Endodermal cell (in vitro differentiated cells): Measurements from ENCODE around the gene MSI1. TPM values are rescaled to one million over a fixed set of nuclear protein-coding genes. Genes with fewer than 3 reads are reported as not detected.

Source experiments
- DNase-seq: peaks from one replicate; pipeline ENCODE4 v3.0.0-alpha.2; 2017
- H3K27ac ChIP-seq: 2 replicates; pipeline ENCODE4 v1.5.1; 2013; ENCODE audit warnings: mild to moderate bottlenecking, low read depth, low read length, moderate library complexity
- H3K27me3 ChIP-seq: 2 replicates; pipeline ENCODE4 v1.6.1; 2013; ENCODE audit warnings: mild to moderate bottlenecking, low read length, moderate library complexity; ENCODE audit not compliant: insufficient read depth, control insufficient read depth, poor library complexity, severe bottlenecking
- H3K36me3 ChIP-seq: 2 replicates; pipeline ENCODE4 v1.7.0; 2013; ENCODE audit warnings: mild to moderate bottlenecking, low read length, moderate library complexity; ENCODE audit not compliant: control insufficient read depth, insufficient read depth
- H3K4me1 ChIP-seq: one replicate; pipeline ENCODE4 v1.7.0; 2013; ENCODE audit warnings: low read length; ENCODE audit not compliant: control insufficient read depth, insufficient read depth
- H3K4me3 ChIP-seq: 2 replicates; pipeline ENCODE4 v1.5.1; 2013; ENCODE audit warnings: mild to moderate bottlenecking, low read length, moderate library complexity
- H3K9ac ChIP-seq: 2 replicates; pipeline ENCODE4 v1.6.1; 2013; ENCODE audit warnings: mild to moderate bottlenecking, low read length, moderate library complexity; ENCODE audit not compliant: poor library complexity, severe bottlenecking; ENCODE audit errors: extremely low read depth
- H3K9me3 ChIP-seq: 2 replicates; pipeline ENCODE4 v1.6.1; 2013; ENCODE audit warnings: mild to moderate bottlenecking, low read length, moderate library complexity; ENCODE audit not compliant: control insufficient read depth
- H3K27ac Mint-ChIP-seq: 2 replicates; pipeline ENCODE4 v1.8.0; 2020; ENCODE audit warnings: mixed read lengths
- H3K27me3 Mint-ChIP-seq: 2 replicates; pipeline ENCODE4 v1.8.0; 2021; ENCODE audit warnings: mild to moderate bottlenecking, mixed read lengths; ENCODE audit not compliant: insufficient read depth
- H3K36me3 Mint-ChIP-seq: 2 replicates; pipeline ENCODE4 v1.8.0; 2020; ENCODE audit warnings: low read depth, mixed read lengths
- H3K4me1 Mint-ChIP-seq: 2 replicates; pipeline ENCODE4 v1.8.0; 2020; ENCODE audit warnings: mixed read lengths
- H3K4me3 Mint-ChIP-seq: 2 replicates; pipeline ENCODE4 v1.8.0; 2020; ENCODE audit warnings: mild to moderate bottlenecking, moderate library complexity, mixed read lengths
- H3K9me3 Mint-ChIP-seq: 2 replicates; pipeline ENCODE4 v1.8.0; 2020; ENCODE audit warnings: mild to moderate bottlenecking, mixed read lengths
- WGBS, 2 experiments: methylation state at CpG; one replicate each; pipeline versions ENCODE4 v1.1.5 to v1.1.7; 2013; ENCODE audit warnings: missing lambda C conversion rate in 2 of 2, mixed read lengths in 1 of 2; ENCODE audit not compliant: insufficient coverage in 1 of 2, insufficient read length in 1 of 2; 5-methylcytosine and 5-hydroxymethylcytosine counted together
- total RNA-seq, 2 donors: library from RNA; stranded (reverse); fragmentation: NEBNext Ultra II Directional in 1 of 2; extraction: Animal tissue kit (Norgen Biotek cat#: 25700) in 1 of 2; gene quantifications; 2 replicates in 1 of 2; 3 replicates in 1 of 2; pipeline ENCODE4 v1.2.1, GENCODE V29; 2021
- TF ChIP-seq, protein P1 (sequence below): fragments of 200-600 bp; sonication (generic); conservative IDR thresholded peaks from 2 replicates; pipeline ENCODE4 v1.5.0; 2021; ENCODE audit warnings: antibody characterized with exemption, mild to moderate bottlenecking

The MSI1 gene
- total RNA-seq, 2 donors from 2014 or later: 92.8 to 105 TPM

GRCh38 chr12:120343692-120344091 lies 25.3 kb downstream of the MSI1 start:
- Histone ChIP-seq H3K9me3 (no peaks in the 10 kb centered on the region), H3K36me3 (peaks cover 41% of the 10 kb centered on the region), H3K27me3 (no peaks in the 10 kb centered on the region), H3K9ac (no peak overlapping the region), H3K4me1 (no peaks in the 10 kb centered on the region), H3K27ac (no peak overlapping the region), H3K4me3 (no peak overlapping the region)
- Mint-ChIP-seq H3K9me3 (peaks cover 4% of the 10 kb centered on the region), H3K4me1 (no peaks in the 10 kb centered on the region), H3K36me3 (peaks cover 43% of the 10 kb centered on the region), H3K27ac (no peak overlapping the region), H3K4me3 (no peak overlapping the region), H3K27me3 (peaks cover 1% of the 10 kb centered on the region)
- TF ChIP-seq, protein P1, sequence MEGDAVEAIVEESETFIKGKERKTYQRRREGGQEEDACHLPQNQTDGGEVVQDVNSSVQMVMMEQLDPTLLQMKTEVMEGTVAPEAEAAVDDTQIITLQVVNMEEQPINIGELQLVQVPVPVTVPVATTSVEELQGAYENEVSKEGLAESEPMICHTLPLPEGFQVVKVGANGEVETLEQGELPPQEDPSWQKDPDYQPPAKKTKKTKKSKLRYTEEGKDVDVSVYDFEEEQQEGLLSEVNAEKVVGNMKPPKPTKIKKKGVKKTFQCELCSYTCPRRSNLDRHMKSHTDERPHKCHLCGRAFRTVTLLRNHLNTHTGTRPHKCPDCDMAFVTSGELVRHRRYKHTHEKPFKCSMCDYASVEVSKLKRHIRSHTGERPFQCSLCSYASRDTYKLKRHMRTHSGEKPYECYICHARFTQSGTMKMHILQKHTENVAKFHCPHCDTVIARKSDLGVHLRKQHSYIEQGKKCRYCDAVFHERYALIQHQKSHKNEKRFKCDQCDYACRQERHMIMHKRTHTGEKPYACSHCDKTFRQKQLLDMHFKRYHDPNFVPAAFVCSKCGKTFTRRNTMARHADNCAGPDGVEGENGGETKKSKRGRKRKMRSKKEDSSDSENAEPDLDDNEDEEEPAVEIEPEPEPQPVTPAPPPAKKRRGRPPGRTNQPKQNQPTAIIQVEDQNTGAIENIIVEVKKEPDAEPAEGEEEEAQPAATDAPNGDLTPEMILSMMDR: no peak
- 92 to 98% methylated on average over 6 to 8 of the region's 8 CpGs for WGBS, 2 experiments
- no peak for DNase-seq

GRCh38 chr12:120343039-120343537 lies 25.9 kb downstream of the MSI1 start:
- no peaks in the 10 kb centered on the region for H3K4me1 ChIP-seq
- Mint-ChIP-seq H3K9me3 (peaks cover 8% of the 10 kb centered on the region), H3K4me3 (no peak overlapping the region), H3K36me3 (peaks cover 41% of the 10 kb centered on the region), H3K27me3 (peaks cover 3% of the 10 kb centered on the region), H3K4me1 (no peaks in the 10 kb centered on the region), H3K27ac (no peak overlapping the region)
- TF ChIP-seq, protein P1: no peak
- no peaks in the 10 kb centered on the region for H3K9me3 ChIP-seq
- H3K27ac ChIP-seq: peak overlapping the region; percentile 58
- peaks cover 39% of the 10 kb centered on the region for H3K36me3 ChIP-seq
- H3K27me3 ChIP-seq: no peaks in the 10 kb centered on the region
- no peak overlapping the region for H3K4me3 ChIP-seq
- WGBS, 2 experiments: 92 to 97% methylated on average over 6 to 10 of the region's 10 CpGs
- no peak for DNase-seq
- H3K9ac ChIP-seq: no peak overlapping the region

GRCh38 chr12:120342175-120343038 lies 26.6 kb downstream of the MSI1 start:
- Mint-ChIP-seq H3K27me3 (peaks cover 8% of the 10 kb centered on the region), H3K4me3 (no peak overlapping the region), H3K36me3 (peaks cover 36% of the 10 kb centered on the region), H3K4me1 (no peaks in the 10 kb centered on the region), H3K27ac (no peak overlapping the region), H3K9me3 (peaks cover 15% of the 10 kb centered on the region)
- TF ChIP-seq, protein P1: no peak
- Histone ChIP-seq H3K27ac (peak overlapping the region; percentile 75), H3K4me3 (no peak overlapping the region), H3K9ac (no peak overlapping the region), H3K4me1 (no peaks in the 10 kb centered on the region), H3K27me3 (no peaks in the 10 kb centered on the region), H3K36me3 (peaks cover 32% of the 10 kb centered on the region), H3K9me3 (peaks cover 4% of the 10 kb centered on the region)
- no peak for DNase-seq
- WGBS, 2 experiments: 86 to 100% methylated on average over 2 to 28 of the region's 30 CpGs
